Head of caudate nucleus (tissue), 42 donors: ENCODE results near the gene SMIM44.
A peak's percentile ranks its signal among the peaks of the same experiment; 100 is the strongest.

ENCODE experiments used
- DNase-seq, 42 donors: peaks; one replicate each; pipeline versions ENCODE4 v3.0.0 to v3.0.0-alpha.2; 2020 to 2021; ENCODE audit warnings: mixed read lengths in 7 of 42
- intact Hi-C: fragments of 100-400 bp; cut with DNase I; formaldehyde crosslinking; loops from one replicate; pipeline ENCODE4 v1.15.0; 2022

Gene SMIM44

GRCh38 chr19:3505598-3506383 is 22.6 kb upstream of the SMIM44 start, which contains the start of gene FZR1:
FZR1 (plus strand) TSS chr19:3506311; CDS start chr19:3522990, 16,679 bp downstream.
- intact Hi-C loops, result no loop called here
- peak; percentile 96 to 100 (median 99) for DNase-seq

GRCh38 chr19:3504735-3505134 is 21.5 kb upstream of the SMIM44 start:
- DNase-seq, result no peak
- intact Hi-C loops, result no loop called here

- DNase-seq, result no peak
- intact Hi-C loops, result no loop called here
Measured at GRCh38 chr19:3503036-3503572, 19.9 kb upstream of the SMIM44 start.

- DNase-seq, result no peak
- intact Hi-C loops, result no loop called here
Measured at GRCh38 chr19:3501780-3502179, 18.5 kb upstream of the SMIM44 start.

GRCh38 chr19:3500429-3501101 is 17.3 kb upstream of the SMIM44 start, which contains the start of gene DOHH:
DOHH (minus strand) TSS chr19:3500674; CDS start chr19:3496814, 3,860 bp downstream.
- intact Hi-C loops, result no loop called here
- peak; percentile 92 to 99 (median 97) for DNase-seq

GRCh38 chr19:3499738-3500428 is 16.6 kb upstream of the SMIM44 start:
- intact Hi-C loops, result no loop called here
- DNase-seq, result no peak

- intact Hi-C loops, result no loop called here
- no peak for DNase-seq
Measured at GRCh38 chr19:3497757-3498520, 14.7 kb upstream of the SMIM44 start.

GRCh38 chr19:3496392-3497273 is 13.4 kb upstream of the SMIM44 start:
- no peak for DNase-seq
- intact Hi-C loops, result no loop called here

- peak; percentile 53 to 95 (median 80) for DNase-seq
- intact Hi-C loops, result no loop called here
Measured at GRCh38 chr19:3494559-3494958, 11.3 kb upstream of the SMIM44 start.

GRCh38 chr19:3494051-3494450 is 10.8 kb upstream of the SMIM44 start:
- DNase-seq, result peak; percentile 87 to 99 (median 96)
- intact Hi-C loops, result no loop called here

GRCh38 chr19:3493651-3494050 is 10.4 kb upstream of the SMIM44 start:
- intact Hi-C loops, result no loop called here
- no peak for DNase-seq

GRCh38 chr19:3492919-3493318 is 9.7 kb upstream of the SMIM44 start:
- intact Hi-C loops, result no loop called here
- DNase-seq, result no peak

GRCh38 chr19:3492131-3492839 is 9.0 kb upstream of the SMIM44 start:
- intact Hi-C loops, result no loop called here
- DNase-seq, result no peak

GRCh38 chr19:3491396-3492119 is 8.3 kb upstream of the SMIM44 start:
- DNase-seq, result no peak
- intact Hi-C loops, result no loop called here

- no peak for DNase-seq
- intact Hi-C loops, result no loop called here
Measured at GRCh38 chr19:3482507-3483225, 575 bp downstream of the SMIM44 start.
